ENCODE results near the gene FRAS1.
"Not testable (repeated sequence)": the region's sequence is repeated elsewhere in the genome, so short reads cannot be mapped to it uniquely, and the experiment has no call there.

The FRAS1 gene

DNA sequence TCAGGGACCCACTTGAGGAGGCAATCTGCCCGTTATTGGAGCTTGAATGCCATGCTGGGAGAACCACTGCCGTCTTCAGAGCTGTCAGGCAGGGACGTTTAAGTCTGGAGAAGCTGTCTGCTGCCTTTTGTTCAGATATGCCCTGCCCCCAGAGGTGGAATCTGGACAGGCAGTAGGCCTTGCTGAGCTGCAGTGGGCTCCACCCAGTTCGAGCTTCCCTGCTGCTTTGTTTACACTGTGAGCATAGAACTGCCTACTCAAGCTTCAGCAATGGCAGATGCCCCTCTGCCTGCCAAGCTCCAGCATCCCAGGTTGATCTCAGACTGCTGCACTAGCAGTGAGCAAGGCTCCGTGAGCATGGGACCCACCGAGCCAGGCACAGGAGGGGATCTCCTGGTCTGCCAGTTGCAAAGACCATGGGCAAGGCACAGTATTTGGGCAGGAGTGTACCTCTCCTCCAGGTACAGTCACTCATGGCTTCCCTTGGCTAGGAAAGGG lies 68.8 kb downstream of the FRAS1 start:
- not testable (repeated sequence) for DNase-seq

DNA sequence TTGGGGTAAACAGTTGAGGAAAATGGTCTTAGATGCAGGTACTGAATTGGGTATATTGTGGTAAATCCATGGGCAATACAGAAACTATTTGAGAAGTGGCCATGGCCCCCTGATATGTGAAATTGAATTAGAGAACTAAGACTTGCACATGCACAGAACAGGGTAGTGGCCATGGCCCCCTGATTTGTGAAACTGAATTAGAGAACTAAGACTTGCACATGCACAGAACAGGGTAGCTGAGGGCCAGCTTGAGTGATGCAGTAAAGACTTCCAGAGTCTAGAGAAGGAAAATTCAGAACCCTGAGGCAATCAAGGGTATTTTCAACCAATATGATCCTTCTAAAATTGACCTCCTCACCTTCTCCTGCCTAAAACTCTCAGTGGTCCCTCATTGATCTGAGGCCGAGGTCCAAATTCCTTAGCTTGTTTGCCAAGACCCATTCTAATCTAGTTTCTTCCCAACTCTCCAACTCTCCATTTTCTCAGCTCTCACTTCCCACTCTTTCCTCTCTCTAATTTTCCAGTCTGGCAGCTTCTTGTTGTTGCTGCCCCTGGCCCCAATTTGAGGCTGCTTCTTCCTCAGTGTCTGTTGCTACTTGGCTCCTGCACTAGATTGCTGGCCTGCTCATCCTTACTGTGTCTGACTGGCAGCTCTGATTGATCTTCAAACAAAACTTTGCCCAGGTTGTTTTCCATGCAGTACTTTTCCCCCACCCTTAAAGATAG lies 72.4 kb downstream of the FRAS1 start:
- DNase-seq: no peak

DNA sequence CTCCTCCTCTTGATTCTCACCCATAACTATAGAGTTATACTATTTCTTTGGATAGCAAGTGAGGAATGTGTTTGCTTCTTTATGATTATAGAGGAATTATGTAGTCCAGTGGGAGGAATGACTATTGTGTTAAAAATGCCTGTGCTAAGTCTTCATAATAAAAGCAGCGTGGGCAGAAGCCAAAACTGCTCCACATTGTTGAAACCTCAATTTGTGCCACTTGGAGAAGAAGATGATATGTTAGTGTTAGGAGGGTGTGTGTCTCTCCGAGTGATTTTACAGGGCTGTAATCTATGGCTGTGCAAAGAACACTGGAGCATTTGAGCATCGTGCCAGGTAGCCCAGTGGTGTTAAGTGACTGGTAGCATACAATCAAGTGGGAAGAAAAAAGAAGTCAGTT lies 74.3 kb downstream of the FRAS1 start:
- no peak for DNase-seq

DNA sequence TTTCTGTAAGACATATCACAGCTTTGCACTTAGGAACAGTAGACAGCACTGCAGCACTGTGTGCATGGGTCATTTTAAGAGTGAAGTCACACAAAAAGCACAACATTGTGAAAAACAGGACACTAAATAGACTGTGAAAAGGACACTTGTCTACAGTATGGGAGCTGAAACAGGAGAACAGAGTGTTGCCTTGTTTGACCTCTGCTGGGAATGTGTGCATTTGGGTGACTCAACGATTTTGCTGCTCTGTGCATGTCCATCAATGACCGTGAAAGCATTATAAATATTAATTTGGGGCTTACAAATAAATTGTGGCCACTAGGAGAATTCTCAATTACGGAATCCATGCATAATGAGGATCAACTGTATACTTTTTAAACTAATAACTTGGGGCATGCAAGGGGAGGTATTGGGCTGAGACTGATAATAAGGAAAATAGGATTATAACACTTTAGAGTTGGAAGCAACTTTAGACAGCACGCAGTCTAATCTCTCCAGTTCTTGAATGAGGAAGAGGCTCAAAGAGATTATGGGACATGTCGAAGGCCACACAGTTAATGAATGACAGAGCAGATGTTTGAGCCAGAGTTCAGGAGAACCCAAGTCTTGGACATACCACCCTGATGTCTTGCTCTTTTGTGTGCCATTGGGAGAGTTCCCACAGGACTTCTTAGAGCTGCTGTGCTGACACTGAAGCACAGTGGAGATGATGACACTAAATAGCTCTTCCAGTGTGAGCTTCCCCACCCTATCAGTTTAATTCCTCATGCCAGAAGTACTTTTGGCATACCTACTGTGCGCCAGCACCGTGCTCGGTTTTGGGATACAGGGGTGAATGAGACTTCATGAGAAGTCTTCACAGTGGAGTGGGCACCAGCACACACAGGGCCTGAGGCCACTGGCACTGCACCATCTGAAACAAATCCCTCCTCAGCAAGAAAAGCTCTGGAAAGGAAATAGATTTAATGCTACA lies 79.3 kb downstream of the FRAS1 start:
- DNase-seq: no peak

DNA sequence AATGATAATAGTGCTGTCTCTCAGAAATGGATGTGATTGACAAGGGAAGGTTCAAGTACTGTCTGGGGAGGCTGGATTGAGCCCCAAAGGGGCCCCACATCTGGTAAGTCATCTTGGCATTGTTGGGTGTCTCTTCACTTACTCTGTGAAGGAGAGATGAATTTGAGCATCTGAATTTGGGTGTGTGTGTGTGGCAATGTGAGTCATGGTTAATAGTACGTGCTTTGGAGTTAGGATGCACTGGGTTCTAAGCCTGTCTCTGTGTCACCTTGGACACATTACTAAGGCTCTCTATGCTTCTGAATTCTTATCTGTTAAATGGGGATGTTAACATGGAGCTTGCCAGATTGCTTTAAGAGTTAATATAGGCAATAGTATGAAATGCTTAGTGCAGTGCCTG lies 80.4 kb downstream of the FRAS1 start:
- DNase-seq: no peak

DNA sequence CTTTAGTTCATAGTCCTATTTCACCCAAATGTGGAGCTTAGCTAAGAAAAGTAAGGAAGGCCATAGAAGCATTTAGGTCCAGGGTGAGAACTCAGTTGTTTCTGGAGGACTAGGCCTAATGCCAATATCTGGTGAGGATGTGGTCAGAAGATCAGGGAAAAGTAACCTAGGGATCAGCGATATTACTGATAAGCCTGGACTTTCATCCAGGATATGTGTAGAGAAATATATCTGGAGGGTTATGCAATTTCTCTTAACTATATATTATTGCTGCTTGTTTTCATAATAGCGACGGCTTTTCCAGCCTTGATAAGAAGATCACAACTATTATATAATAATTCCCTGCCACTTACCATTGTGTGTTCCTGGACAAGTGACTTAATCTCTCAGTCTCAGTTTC lies 81.1 kb downstream of the FRAS1 start:
- no peak for DNase-seq

DNA sequence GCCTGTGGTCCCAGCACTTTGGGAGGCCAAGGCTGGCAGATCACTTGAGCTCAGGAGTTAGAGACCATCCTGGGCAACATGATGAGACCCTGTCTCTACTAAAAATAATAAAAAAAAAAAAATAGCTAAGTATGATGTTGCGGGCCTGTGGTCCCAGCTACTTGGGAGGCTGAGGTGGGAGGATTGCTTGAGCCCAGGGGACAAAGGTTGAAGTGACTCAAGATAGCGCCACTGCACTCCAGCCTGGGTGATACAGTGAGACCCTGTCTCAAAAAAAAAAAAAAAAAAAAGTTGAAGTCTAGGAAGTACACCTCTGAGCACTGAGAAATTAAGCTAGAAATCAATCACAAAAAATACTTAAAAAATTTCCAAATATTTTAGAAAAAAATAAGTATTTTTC lies 86.5 kb downstream of the FRAS1 start:
- no peak for DNase-seq

DNA sequence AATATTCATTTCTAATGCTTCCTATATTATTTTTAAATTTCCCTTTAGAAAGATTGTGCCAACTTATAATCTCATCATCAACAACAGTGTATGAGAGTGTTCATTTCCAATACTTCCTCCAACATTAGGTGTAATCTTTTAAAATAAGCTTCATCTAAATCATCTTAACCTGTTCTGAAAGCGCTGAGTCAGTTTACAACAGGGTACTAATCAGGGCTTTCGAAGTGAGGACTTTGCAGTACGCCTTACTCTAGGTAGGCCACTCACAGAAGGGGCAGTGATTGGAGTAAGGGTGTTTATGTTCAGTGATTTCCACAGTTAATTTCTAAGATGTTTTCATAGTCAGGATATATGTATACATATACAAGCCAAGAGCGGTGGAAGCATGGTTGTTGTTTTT lies 87.9 kb downstream of the FRAS1 start:
- no peak for DNase-seq

DNA sequence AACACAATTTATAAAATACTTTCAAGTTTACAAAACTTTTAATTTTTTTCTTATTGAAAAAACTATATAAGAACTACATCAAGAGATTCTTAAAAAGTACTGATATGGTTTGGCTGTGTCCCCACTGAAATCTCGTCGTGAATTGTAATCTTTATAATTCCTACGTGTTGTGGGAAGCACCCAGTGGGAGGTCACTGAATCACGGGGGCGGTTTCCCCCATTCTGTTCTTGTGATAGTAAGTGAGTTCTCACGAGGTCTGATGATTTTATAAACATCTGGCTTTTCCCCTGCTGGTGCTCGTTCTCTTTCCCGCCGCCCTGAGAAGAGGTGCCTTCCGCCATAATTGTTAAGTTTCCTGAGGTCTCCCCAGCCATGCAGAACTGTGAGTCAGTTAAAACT lies 88.5 kb downstream of the FRAS1 start:
- DNase-seq: no peak

DNA sequence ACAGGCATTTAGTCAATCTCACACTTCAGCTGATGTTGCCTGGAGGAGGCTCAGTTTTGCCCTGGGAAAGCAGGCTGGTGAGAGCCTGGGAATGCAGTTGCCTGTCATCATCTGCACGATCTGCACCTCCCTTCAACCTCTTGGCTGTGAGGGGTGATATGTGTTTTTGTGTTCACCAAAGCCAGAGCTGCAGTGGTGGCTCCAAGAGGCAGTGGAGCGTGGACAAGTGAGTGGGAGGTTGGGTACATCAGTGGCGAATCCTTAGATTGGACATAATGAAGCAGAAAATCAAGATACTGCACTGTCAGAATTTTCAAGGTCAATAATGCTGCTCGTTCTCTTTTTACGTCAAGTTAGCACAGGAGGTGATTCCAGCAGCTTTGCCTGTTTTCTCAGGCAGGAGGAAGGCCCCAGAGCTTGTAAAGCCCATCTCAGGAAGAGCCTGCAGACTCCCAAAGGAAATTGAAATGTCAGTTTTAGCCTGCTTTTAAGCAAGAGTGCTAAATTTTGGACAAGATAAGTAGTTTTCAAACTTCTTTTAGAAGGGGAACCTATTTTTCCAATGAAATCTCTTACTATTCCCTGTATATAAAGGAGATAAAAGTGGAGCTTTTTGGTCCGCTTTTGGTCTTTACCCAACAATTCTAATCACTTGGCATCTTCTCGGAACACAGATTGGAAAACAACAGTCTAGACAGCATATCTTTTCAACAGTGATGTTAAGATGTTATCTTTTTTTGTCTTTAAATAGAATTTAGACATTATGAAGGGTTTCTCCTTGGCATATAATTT lies 92.8 kb downstream of the FRAS1 start:
- DNase-seq: no peak

DNA sequence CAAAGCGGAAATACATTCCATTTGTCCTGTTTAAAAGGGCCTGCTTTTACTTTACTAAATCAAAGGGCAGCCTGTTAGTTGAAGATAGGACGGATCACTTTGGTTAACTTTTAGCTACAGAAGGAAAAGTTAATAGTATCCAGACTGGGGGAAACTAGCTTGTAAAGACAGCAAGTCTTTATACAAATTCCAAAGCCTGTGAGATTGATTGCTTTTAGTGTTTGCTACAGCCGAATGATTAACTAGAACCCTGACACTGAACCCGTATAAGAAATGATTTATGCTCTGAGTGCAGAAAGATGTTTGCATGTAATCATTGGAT lies 93.4 kb downstream of the FRAS1 start:
- no peak for DNase-seq

DNA sequence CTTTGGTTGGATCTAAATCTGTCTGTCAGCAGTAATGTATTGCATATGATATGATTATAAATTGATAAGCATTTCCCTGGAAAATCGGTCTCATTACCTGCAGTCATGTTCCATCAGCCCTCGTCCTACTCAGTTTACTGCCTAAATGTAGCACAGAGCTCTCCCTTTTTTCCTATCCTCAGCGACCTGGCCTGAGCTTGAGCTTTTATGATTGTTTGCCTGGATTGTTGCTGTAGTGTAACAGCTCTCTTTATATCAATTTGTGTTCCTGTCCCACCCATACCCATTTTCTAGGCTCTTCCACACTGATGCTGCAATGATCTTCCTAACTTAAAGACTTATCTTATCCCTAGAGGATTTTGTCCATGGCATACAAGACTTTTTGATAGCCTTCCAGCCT lies 95.7 kb downstream of the FRAS1 start:
- no peak for DNase-seq

DNA sequence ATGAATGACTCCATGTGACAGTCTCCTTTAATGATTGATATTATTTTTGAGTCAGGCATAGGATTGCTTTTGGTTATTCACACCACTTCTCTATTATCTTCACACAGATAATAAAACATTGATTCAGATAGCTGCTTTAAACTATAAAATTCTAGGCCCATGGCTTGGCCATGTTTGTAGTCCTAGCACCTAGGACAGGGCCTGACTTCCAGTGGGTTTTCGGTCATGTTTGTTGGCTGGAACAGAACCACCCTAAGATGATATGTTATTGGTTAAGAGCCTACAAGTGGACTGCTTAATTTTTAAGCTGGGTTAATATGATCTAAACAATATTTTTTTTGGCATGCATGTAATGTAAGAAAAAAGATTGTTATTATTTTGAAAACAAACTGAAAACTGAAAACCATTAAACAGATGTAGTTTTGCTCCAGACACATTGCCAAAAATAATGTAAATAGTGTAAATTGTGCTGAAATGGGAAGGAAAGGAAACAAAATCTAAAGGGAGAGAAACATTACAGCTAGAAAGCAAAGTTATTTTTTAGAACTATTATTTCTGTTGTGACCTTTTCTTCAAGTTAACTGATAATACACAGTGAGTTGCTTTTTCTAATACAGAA lies 98.0 kb downstream of the FRAS1 start:
- no peak for DNase-seq

DNA sequence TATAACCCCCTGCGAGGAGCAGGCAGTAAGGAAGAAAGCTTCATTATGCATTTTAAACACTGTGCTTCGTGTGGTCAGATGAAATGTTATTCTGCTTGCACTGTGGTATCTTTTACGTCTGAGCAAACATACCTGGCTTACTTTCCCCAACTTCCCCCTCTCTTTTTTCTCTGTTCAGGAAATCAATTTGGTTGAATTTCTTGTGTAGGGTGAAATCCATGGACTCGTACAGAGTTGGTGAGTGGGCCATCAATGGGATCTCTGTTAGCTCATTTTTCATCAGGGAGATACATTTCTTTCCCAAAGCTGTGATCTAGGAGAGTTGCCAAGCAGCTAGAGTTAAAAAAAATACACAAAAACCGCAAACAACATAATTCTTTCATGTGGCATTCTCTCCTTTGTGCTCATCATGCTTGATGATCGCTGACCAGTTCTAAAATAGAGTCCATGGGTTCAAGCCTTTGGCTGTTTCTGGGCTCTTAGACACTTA lies 98.5 kb downstream of the FRAS1 start:
- no peak for DNase-seq

DNA sequence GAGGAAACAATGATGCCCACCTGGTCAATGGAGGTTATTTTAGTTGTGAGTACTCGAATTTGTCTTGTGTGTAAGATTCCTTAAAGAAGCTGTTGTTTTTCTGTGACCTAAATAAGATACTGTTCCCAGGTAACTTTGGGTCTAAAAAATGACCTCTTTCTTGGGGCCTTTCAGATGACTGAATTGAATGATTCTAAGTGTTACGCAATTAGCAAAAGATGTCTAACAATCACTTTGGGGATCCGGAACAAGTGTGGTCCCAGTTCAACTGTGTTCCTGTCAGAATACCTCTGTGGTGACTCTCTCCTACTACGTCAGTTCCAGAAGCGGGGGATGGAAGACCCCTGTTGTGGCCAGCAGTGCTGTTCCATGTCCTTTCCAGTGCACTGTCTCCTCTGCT lies 99.4 kb downstream of the FRAS1 start:
- DNase-seq: no peak

DNA sequence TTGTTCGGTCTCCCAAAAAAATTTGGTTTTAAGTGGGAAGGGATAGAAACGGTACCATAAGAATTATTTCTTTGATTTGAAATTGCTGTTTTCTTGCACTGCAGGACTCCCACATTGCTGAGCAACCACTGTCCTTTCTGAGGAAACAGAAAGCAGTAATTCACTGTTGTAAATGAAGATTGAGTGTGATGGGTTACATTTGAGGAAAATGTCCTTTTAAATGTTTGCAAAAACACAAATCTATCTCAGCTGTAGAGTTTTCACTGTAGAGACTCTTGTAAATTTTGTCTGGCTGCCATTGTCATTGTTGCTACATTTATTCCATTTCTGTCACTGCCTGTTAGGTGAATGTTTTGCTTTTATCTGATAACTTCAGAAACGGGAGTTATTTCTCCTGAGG lies 105.2 kb downstream of the FRAS1 start:
- DNase-seq: no peak

DNA sequence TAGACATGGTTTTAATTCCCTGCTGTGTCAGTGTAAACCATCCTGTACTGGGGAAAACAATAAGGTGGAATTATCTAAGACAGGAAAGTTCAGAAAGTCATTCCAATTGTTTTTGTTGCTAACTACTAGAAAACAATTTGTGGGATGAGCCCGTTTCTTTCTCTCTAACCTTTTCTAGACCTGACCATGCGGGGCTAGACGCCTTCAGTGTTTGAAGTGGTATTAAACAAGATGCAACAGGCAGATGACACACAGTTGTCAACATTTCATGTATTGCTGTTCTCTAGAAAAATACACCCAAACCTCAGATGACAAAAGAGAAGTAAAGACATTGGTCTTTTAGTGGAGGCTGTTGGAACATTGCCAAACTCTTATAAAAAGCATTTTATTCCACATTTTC lies 105.7 kb downstream of the FRAS1 start:
- no peak for DNase-seq

DNA sequence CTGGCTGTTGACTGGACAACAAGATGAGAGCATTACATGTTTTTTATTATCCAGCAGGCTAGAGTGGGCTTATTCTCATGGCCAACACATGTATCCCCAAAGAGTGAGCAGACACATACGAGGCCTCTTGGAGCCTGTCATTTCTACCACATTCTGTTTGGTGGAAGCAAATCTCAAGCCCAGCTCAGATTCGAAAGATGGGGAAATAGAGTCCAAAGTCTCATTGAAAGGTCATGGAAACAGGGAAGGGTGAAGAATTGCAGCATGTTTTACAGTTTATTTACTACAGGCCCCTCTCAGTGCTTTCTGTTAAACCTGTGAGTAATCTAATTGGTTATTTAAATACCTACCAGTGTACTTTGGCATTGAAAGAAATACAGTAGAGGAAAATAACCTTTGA lies 108.6 kb downstream of the FRAS1 start:
- no peak for DNase-seq

DNA sequence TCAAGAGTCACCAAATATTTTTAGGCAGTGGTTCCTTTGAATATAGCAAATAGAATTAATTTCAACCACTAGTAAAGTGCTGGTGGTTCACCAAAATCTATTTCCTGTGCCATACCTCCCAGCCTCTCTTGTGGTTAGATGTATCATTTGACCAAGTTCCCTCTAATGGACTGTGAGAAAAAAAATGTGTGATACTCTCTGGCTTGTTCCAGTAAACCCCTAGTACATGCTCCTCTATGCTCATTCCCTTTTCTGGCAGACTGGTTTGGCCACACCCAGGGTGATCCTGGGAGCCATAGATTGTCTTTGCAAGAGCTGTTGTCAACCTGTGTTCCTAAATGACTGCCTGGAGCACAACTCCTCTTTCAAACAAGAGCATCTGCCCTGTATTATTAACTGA lies 109.5 kb downstream of the FRAS1 start:
- DNase-seq: no peak

DNA sequence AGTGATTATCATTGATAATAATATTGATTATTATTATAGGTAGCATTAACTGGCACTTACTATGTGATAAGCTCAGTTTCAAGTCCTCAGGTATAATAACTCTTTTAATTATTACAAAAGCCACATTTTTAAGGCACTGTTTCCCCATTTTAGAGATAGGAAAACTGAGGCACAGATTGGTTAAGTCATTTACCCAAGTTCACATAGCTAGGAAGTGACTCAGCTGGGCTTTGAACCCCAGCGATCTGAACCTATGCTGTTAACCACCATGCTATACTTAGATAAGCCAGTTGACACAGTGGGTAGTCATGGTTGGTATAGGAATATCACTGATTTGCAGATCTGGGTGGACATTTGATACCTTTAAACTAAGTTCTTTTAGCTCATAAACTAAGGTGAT lies 110.4 kb downstream of the FRAS1 start:
- no peak for DNase-seq

DNA sequence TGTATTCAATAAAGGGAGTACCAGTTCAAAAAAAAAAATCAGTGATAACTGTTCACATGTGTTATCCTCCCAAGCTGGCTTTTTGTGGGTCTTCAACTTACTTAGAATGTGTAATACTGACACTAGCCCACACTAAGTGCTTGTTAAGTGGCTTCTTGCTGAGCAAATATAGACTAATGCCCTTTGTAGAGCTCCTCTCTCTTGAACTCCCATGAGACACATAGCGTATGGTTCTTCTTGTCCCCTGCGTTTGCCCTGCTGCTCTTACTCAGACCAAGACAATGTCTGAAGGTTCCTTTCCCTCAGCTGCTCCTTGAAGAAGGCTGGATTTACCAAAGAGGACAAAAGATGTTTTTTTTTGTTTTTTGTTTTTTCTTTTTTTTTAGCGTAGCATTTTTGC lies 110.9 kb downstream of the FRAS1 start:
- no peak for DNase-seq

DNA sequence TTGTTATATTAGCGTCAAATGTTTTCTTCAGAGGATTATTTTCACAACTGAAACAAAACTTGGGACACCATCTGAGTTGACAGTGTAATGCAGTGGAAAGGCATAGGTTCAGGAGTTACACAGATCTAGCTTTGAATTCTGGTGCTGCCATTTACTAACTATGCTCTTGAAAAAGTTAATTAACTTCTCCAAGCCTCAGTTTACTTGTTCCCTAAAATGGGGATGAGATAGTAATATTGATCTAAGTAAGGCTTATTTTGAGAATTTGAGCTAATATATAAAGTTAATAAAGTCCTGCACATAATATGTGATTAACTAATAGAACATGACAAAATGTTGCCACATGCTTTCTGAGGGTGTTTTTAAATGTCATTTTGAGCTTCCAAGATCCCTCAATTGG lies 112.6 kb downstream of the FRAS1 start:
- DNase-seq: no peak

DNA sequence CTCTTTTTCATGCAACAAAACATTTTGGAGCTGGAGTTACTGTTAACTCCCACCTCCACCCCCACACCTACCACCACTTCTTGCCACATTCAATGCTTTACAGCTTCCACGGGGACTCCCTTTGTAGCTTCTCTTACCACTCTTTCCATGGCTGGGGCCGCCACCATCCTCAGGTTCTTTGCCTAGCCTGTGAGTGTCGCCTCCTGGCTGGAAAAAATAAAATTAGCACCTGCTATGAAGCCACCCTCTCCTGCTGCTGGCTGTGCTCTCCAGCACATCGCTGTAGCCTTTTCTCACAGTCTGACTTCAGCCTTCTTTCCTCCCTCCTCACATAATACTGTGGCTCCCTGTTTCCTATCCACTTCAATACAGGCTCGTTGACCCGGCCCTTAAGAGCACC lies 114.4 kb downstream of the FRAS1 start:
- DNase-seq: no peak
